K562 (cell line): Measurements from ENCODE around the gene LRP3. TPM values are rescaled to one million over a fixed set of nuclear protein-coding genes. Genes with fewer than 3 reads are reported as not detected.

Experiments
- ATAC-seq: fragments of 200-7000 bp; cut with Tn5 transposase; 3 replicates; pipeline ENCODE4 v1.9.1; 2020; ENCODE audit warnings: moderate library complexity
- BruUV-seq: library from RNA; stranded (reverse); fragments of 400-500 nt; replicated peaks from 2 replicates; lab custom pipeline; 2021; lab: Mats Ljungman, UMichigan
- CTCF ChIA-PET: fragments of 300-600 bp; formaldehyde crosslinking; extraction: SDS; loops from one replicate; lab custom pipeline; 2021; ENCODE audit warnings: low intra/inter-chr PET ratio; lab: Yijun Ruan, JAX
- POLR2A ChIA-PET: fragments of 300-600, 350-650 bp; sonication (Branson Sonifier 250); formaldehyde crosslinking; extraction: SDS; loops from one replicate; lab custom pipeline; 2021; ENCODE audit warnings: antibody characterized with exemption, inconsistent platforms; lab: Yijun Ruan, JAX
- DNase-seq, 4 experiments: peaks; one replicate each; pipeline versions ENCODE4 v3.0.0 to v3.0.0-alpha.2; 2011 to 2018; ENCODE audit warnings: low spot score in 3 of 4, mixed read lengths in 3 of 4; ENCODE audit errors: extremely low read depth in 1 of 4
- FAIRE-seq: peaks from 2 replicates; lab custom pipeline; 2011; peaks lifted over from hg19 to GRCh38; lab: Jason Lieb, UNC
- H2AFZ ChIP-seq: 2 replicates; pipeline ENCODE4 v1.6.0; 2011; ENCODE audit warnings: low read depth, low read length, control low read depth, inconsistent platforms
- H3K27ac ChIP-seq: fragments of 200-600 bp; 3 replicates; pipeline ENCODE4 v1.8.0; 2011; ENCODE audit warnings: low read depth, mild to moderate bottlenecking, control low read depth, inconsistent platforms, low read length, moderate library complexity, mixed read lengths; ENCODE audit errors: extremely low read depth
- H3K27me3 ChIP-seq, 2 experiments: fragments of 300-600 bp in 1 of 2; 2 replicates in 1 of 2; 3 replicates in 1 of 2; pipeline versions ENCODE4 v1.6.0 to v1.8.0; 2011; ENCODE audit warnings: inconsistent platforms in 2 of 2, low read length in 2 of 2, mild to moderate bottlenecking in 1 of 2, mixed read lengths in 1 of 2, moderate library complexity in 1 of 2; ENCODE audit not compliant: control insufficient read depth in 2 of 2, insufficient read depth in 2 of 2
- H3K36me3 ChIP-seq: fragments of 300-600 bp; 3 replicates; pipeline ENCODE4 v1.8.0; 2011; ENCODE audit warnings: mild to moderate bottlenecking, low read length, inconsistent platforms; ENCODE audit not compliant: control insufficient read depth, insufficient read depth
- H3K4me1 ChIP-seq, 2 experiments: fragments of 200-600 bp in 1 of 2; replicated peaks in 1 of 2; 2 replicates in 1 of 2; 3 replicates in 1 of 2; pipeline versions ENCODE4 v1.5.1 to v1.8.0; 2011; ENCODE audit warnings: inconsistent platforms in 2 of 2, low read length in 2 of 2, mild to moderate bottlenecking in 1 of 2, mixed read lengths in 1 of 2, moderate library complexity in 1 of 2; ENCODE audit not compliant: control insufficient read depth in 2 of 2, insufficient read depth in 2 of 2
- H3K4me2 ChIP-seq: 2 replicates; pipeline ENCODE4 v1.6.1; 2011; ENCODE audit warnings: low read length, control low read depth, inconsistent platforms, mixed read lengths; ENCODE audit not compliant: insufficient read depth
- H3K4me3 ChIP-seq: fragments of 200-600 bp; sonication (generic), shearing (Covaris generic); 2 replicates; pipeline ENCODE4 v1.5.1; 2016; ENCODE audit warnings: control low read depth, inconsistent platforms
- H3K79me2 ChIP-seq: fragments of 200-600 bp; 3 replicates; pipeline ENCODE4 v1.8.0; 2011; ENCODE audit warnings: low read length, inconsistent platforms; ENCODE audit not compliant: control insufficient read depth, insufficient read depth
- H3K9ac ChIP-seq, 2 experiments: 2 replicates each; pipeline versions ENCODE4 v1.6.0 to v1.6.1; 2011; ENCODE audit warnings: low read depth in 2 of 2, low read length in 2 of 2, control low read depth in 1 of 2, inconsistent platforms in 1 of 2, mild to moderate bottlenecking in 1 of 2, mixed read lengths in 1 of 2; ENCODE audit not compliant: insufficient read depth in 1 of 2
- H3K9me1 ChIP-seq: one replicate; pipeline ENCODE4 v1.6.0; 2011; ENCODE audit warnings: inconsistent platforms, mild to moderate bottlenecking, low read length, moderate library complexity; ENCODE audit not compliant: control insufficient read depth, insufficient read depth
- H3K9me3 ChIP-seq: replicated peaks from 2 replicates; pipeline ENCODE4 v1.5.1; 2011; ENCODE audit warnings: low read depth, low read length, inconsistent platforms; ENCODE audit not compliant: control insufficient read depth, insufficient read depth
- H4K20me1 ChIP-seq: replicated peaks from 2 replicates; pipeline ENCODE4 v1.6.1; 2011; ENCODE audit warnings: low read length, inconsistent platforms, mixed read lengths; ENCODE audit not compliant: control insufficient read depth, insufficient read depth
- C11orf30 ChIP-seq: fragments of 450-650 bp; IDR thresholded peaks from 2 replicates; pipeline ENCODE4 v1.6.1; 2016; ENCODE audit warnings: low read depth, mild to moderate bottlenecking
- CGGBP1 ChIP-seq: fragments of 250-450 bp; sonication (Bioruptor Pico); IDR thresholded peaks from 2 replicates; pipeline ENCODE4 v1.9.0; 2021; ENCODE audit warnings: mild to moderate bottlenecking
- MCM7 ChIP-seq, 2 experiments: fragments of 450-650 bp; IDR thresholded peaks; 2 replicates each; pipeline ENCODE4 v1.6.1; 2016 to 2018
- MEIS2 ChIP-seq: fragments of 450-650 bp; IDR thresholded peaks from 2 replicates; pipeline ENCODE4 v1.6.1; 2014; ENCODE audit warnings: mild to moderate bottlenecking; ENCODE audit not compliant: partially characterized antibody
- PYGO2 ChIP-seq: fragments of 450-650 bp; IDR thresholded peaks from 2 replicates; pipeline ENCODE4 v1.6.1; 2016; ENCODE audit warnings: mild to moderate bottlenecking, missing genetic modification characterization, moderate library complexity, missing compliant biosample characterization
- SMARCC2 ChIP-seq: fragments of 450-650 bp; IDR thresholded peaks from 2 replicates; pipeline ENCODE4 v1.6.1; 2017; ENCODE audit warnings: antibody characterized with exemption, moderate library complexity, mild to moderate bottlenecking, low read depth
- SPI1 ChIP-seq: IDR thresholded peaks from 2 replicates; pipeline ENCODE4 v1.6.1; 2011; ENCODE audit warnings: low read depth, low read length, control low read depth, borderline replicate concordance
- TCF7L2 ChIP-seq: fragments of 150-350 bp; IDR thresholded peaks from 2 replicates; pipeline ENCODE4 v1.6.1; 2016; ENCODE audit warnings: low read depth, mild to moderate bottlenecking, low read length, moderate library complexity
- ZC3H8 ChIP-seq: fragments of 450-650 bp; IDR thresholded peaks from 2 replicates; pipeline ENCODE4 v1.6.1; 2017
- ZNF253 ChIP-seq: fragments of 250-450 bp; sonication (Bioruptor Pico); conservative IDR thresholded peaks from 2 replicates; pipeline ENCODE4 v1.6.1; 2021; ENCODE audit warnings: mild to moderate bottlenecking
- ZNF77 ChIP-seq: fragments of 250-450 bp; sonication (Bioruptor Pico); IDR thresholded peaks from 2 replicates; pipeline ENCODE4 v1.5.0; 2020
- ZSCAN32 ChIP-seq: fragments of 450-650 bp; formaldehyde crosslinking; IDR thresholded peaks from 2 replicates; pipeline ENCODE4 v1.4.0; 2020; ENCODE audit warnings: mild to moderate bottlenecking, moderate library complexity
- WGBS: fragments of 100-300 bp; shearing (Covaris generic); methylation state at CpG from one replicate; pipeline ENCODE4 v1.1.6; 2016; ENCODE audit warnings: low coverage, mixed read lengths; ENCODE audit not compliant: insufficient coverage; ENCODE audit errors: missing lambda C conversion rate; 5-methylcytosine and 5-hydroxymethylcytosine counted together
- in situ Hi-C: fragments of 300-500 bp; cut with MboI; formaldehyde crosslinking; loops from 4 replicates; pipeline ENCODE4 v1.15.0; 2018; ENCODE audit warnings: inconsistent platforms, mixed read lengths
- intact Hi-C: fragments of 100-400 bp; cut with micrococcal nuclease; formaldehyde crosslinking; loops from 2 replicates; pipeline ENCODE4 v1.14.2; 2022
- polyA plus RNA-seq, 8 experiments: library from polyadenylated mRNA; depleted of rRNA in 4 of 8; stranded (reverse) in 5 of 8; unstranded in 3 of 8; fragments of >200 nt; fragmentation: Nextera tagmentation in 2 of 8; fragmentation: Illumina TruSeq in 1 of 8; extraction: Ambion mirVana in 2 of 8; extraction: Trizol in 1 of 8; gene quantifications; 2 replicates each; pipeline versions ENCODE4 v1.2.1 to v1.2.3, GENCODE V29; 2011 to 2014; ENCODE audit warnings: inconsistent platforms in 1 of 8, missing spikeins in 1 of 8
- total RNA-seq, 7 experiments: library from RNA; depleted of rRNA in 6 of 7; stranded (reverse); fragments of >200 nt in 6 of 7; fragmentation: Illumina TruSeq in 2 of 7; extraction: Trizol in 2 of 7; gene quantifications; 2 replicates each; pipeline versions ENCODE4 v1.2.1 to v1.2.3, GENCODE V29; 2011 to 2021; ENCODE audit warnings: low replicate concordance in 1 of 7
- TF ChIP-seq, protein P1 (sequence below): fragments of 450-650 bp; IDR thresholded peaks from 2 replicates; pipeline ENCODE4 v1.6.1; 2016; ENCODE audit warnings: low read depth

LRP3 gene
- total and polyA plus RNA-seq, 9 of the 15 experiments (the other 6 are each of a cell fraction or from before 2014, with no cell fraction given) = 0.29 TPM; not detected in 8

GRCh38 chr19:33210266-33210940 is 16.3 kb downstream of the LRP3 start (continued):
- TF ChIP-seq MCM7 (IDR thresholded peaks at IDR 0.05) = no peak
- TF ChIP-seq SPI1 = no peak

DNA sequence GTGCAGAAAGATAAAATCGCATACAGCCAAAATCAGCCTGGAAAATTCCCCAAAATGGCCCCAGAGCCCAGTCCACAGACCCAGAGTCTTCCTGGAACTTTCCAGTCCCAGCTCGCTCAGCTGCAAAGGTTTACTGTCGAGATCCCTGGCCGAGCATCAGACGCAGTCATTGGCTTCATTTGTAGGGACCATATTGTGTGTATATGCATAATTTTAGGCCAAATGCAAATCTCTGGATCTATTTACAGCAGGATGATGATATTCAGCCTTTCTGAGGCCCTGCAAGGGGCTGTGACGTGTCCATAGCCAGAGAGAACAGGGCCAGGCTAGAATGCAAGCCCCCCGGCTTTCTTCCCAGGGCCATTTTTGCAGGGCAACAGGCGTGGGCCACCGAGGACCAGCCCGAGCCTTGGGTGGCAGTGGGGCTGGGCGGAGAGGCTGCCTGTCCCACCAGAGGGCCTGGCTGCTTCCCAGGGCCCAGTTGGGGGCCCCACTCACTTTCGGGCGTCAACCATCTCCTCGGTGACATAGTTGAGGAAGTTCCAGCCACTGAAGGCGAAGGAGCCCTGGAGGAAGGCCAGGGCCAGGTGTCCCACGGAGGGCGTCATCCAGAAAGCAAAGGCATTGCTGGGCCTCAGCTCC is 17.8 kb downstream of the LRP3 start:
- Histone ChIP-seq H4K20me1 (peaks cover 5% of the 10 kb centered on the region), H3K4me3 (no peak overlapping the region), H3K9me1 (no peaks in the 10 kb centered on the region), H3K9ac (no peak overlapping the region), H2AFZ (no peak overlapping the region), H3K4me1 (peaks cover 0 to 14% of the 10 kb centered on the region in 2 experiments; a peak in 2 of 5 replicates), H3K9me3 (no peaks in the 10 kb centered on the region), H3K4me2 (no peak overlapping the region), H3K79me2 (no peaks in the 10 kb centered on the region), H3K36me3 (no peaks in the 10 kb centered on the region), H3K27ac (no peak overlapping the region), H3K27me3 (peaks cover 5 to 73% of the 10 kb centered on the region in 2 experiments; a peak in 3 of 5 replicates)
- intact Hi-C loops = no loop called here
- WGBS = 2% methylated on average over 14 of the region's 17 CpGs
- in situ Hi-C loops = no loop called here
- ATAC-seq (no peak), DNase-seq (no peak), FAIRE-seq (no peak)
- no TSS peak for BruUV-seq
- TF ChIP-seq TCF7L2 (no peak), SMARCC2 (no peak), ZNF253 (CRISPR knock-in tag) (no peak), CGGBP1 (no peak), ZNF77 (CRISPR knock-in tag) (no peak), PYGO2 (no peak), C11orf30 (no peak), MEIS2 (no peak), ZSCAN32 (CRISPR knock-in tag) (no peak), ZC3H8 (no peak)
- TF ChIP-seq, protein P1, sequence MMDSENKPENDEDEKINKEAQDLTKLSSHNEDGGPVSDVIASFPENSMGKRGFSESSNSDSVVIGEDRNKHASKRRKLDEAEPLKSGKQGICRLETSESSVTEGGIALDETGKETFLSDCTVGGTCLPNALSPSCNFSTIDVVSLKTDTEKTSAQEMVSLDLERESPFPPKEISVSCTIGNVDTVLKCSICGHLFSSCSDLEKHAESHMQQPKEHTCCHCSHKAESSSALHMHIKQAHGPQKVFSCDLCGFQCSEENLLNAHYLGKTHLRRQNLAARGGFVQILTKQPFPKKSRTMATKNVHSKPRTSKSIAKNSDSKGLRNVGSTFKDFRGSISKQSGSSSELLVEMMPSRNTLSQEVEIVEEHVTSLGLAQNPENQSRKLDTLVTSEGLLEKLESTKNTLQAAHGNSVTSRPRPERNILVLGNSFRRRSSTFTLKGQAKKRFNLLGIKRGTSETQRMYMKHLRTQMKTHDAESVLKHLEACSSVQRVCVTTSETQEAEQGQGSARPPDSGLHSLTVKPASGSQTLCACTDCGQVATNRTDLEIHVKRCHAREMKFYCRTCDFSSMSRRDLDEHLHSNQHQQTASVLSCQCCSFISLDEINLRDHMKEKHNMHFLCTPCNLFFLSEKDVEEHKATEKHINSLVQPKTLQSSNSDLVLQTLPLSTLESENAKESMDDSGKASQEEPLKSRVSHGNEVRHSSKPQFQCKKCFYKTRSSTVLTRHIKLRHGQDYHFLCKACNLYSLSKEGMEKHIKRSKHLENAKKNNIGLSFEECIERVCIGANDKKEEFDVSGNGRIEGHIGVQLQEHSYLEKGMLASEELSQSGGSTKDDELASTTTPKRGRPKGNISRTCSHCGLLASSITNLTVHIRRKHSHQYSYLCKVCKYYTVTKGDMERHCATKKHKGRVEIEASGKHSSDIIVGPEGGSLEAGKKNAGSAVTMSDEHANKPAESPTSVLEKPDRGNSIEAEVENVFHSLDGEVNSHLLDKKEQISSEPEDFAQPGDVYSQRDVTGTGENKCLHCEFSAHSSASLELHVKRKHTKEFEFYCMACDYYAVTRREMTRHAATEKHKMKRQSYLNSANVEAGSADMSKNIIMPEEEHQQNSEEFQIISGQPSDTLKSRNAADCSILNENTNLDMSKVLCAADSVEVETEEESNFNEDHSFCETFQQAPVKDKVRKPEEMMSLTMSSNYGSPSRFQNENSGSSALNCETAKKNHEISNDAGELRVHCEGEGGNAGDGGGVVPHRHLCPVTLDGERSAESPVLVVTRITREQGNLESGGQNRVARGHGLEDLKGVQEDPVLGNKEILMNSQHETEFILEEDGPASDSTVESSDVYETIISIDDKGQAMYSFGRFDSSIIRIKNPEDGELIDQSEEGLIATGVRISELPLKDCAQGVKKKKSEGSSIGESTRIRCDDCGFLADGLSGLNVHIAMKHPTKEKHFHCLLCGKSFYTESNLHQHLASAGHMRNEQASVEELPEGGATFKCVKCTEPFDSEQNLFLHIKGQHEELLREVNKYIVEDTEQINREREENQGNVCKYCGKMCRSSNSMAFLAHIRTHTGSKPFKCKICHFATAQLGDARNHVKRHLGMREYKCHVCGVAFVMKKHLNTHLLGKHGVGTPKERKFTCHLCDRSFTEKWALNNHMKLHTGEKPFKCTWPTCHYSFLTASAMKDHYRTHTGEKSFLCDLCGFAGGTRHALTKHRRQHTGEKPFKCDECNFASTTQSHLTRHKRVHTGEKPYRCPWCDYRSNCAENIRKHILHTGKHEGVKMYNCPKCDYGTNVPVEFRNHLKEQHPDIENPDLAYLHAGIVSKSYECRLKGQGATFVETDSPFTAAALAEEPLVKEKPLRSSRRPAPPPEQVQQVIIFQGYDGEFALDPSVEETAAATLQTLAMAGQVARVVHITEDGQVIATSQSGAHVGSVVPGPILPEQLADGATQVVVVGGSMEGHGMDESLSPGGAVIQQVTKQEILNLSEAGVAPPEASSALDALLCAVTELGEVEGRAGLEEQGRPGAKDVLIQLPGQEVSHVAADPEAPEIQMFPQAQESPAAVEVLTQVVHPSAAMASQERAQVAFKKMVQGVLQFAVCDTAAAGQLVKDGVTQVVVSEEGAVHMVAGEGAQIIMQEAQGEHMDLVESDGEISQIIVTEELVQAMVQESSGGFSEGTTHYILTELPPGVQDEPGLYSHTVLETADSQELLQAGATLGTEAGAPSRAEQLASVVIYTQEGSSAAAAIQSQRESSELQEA = no peak
- POLR2A ChIA-PET = interaction anchor here (1.0 kb wide), 1 partner anchor 16 kb away, joined by 3 read pairs; no protein-coding TSS in a partner anchor
- CTCF ChIA-PET = no interaction called here
